ENCODE data around the gene SLC6A5. TPM values are rescaled to one million over a fixed set of nuclear protein-coding genes. Genes with fewer than 3 reads are reported as not detected.
"Not testable (repeated sequence)": the region's sequence is repeated elsewhere in the genome, so short reads cannot be mapped to it uniquely, and the experiment has no call there.

SLC6A5 gene
- not detected for total RNA-seq
- long read RNA-seq, result 0 reads

- intact Hi-C loops (cut with DNase I, micrococcal nuclease), result no loop called here
- no peak for ATAC-seq
- DNase-seq, result peak in 1 of 2 donors; percentile 21
These were observed at the start of gene SLC6A5 for GRCh38 chr11:20599221-20600019. SLC6A5 (plus strand) TSS chr11:20599608; CDS start chr11:20599673, 65 bp downstream.

GRCh38 chr11:20551096-20551495 is 48.3 kb upstream of the SLC6A5 start:
- no peak for ATAC-seq
- intact Hi-C loops (cut with DNase I, micrococcal nuclease), result no loop called here
- DNase-seq, result no peak

GRCh38 chr11:20555783-20556182 is 43.6 kb upstream of the SLC6A5 start:
- intact Hi-C loops (cut with DNase I, micrococcal nuclease), result no loop called here
- DNase-seq, result no peak
- ATAC-seq, result no peak

- intact Hi-C loops (cut with DNase I, micrococcal nuclease); ATAC-seq; DNase-seq: not testable (repeated sequence)
These were observed 43.0 kb upstream of the SLC6A5 start for GRCh38 chr11:20556396-20556795.

- DNase-seq (no peak), ATAC-seq (no peak)
- intact Hi-C loops (cut with DNase I, micrococcal nuclease), result no loop called here
These were observed 40.7 kb upstream of the SLC6A5 start for GRCh38 chr11:20558741-20559140.

GRCh38 chr11:20559523-20560300 is 39.7 kb upstream of the SLC6A5 start:
- intact Hi-C loops (cut with DNase I, micrococcal nuclease), result no loop called here
- DNase-seq (no peak), ATAC-seq (no peak)

GRCh38 chr11:20561915-20562314 is 37.5 kb upstream of the SLC6A5 start:
- DNase-seq (no peak), ATAC-seq (no peak)
- intact Hi-C loops (cut with DNase I, micrococcal nuclease), result no loop called here

- intact Hi-C loops (cut with DNase I, micrococcal nuclease), result no loop called here
- DNase-seq, result no peak
- ATAC-seq, result no peak
These were observed 35.5 kb upstream of the SLC6A5 start for GRCh38 chr11:20563866-20564265.

GRCh38 chr11:20564846-20565635 is 34.4 kb upstream of the SLC6A5 start:
- ATAC-seq (no peak), DNase-seq (no peak)
- intact Hi-C loops (cut with DNase I, micrococcal nuclease), result no loop called here

GRCh38 chr11:20566115-20566514 is 33.3 kb upstream of the SLC6A5 start:
- ATAC-seq; intact Hi-C loops (cut with DNase I, micrococcal nuclease): not testable (repeated sequence)

GRCh38 chr11:20566591-20567434 is 32.6 kb upstream of the SLC6A5 start:
- no peak for ATAC-seq
- intact Hi-C loops (cut with DNase I, micrococcal nuclease), result no loop called here
- DNase-seq, result no peak

More at GRCh38 chr11:20566115-20566514, 33.3 kb upstream of the SLC6A5 start:
- DNase-seq, result not testable (repeated sequence)

- intact Hi-C loops (cut with DNase I, micrococcal nuclease); DNase-seq: not testable (repeated sequence)
These were observed 19.7 kb upstream of the SLC6A5 start for GRCh38 chr11:20579725-20580124.

GRCh38 chr11:20583201-20583600 is 16.2 kb upstream of the SLC6A5 start:
- DNase-seq, result no peak
- no peak for ATAC-seq
- intact Hi-C loops (cut with DNase I, micrococcal nuclease), result no loop called here

More at GRCh38 chr11:20579725-20580124, 19.7 kb upstream of the SLC6A5 start:
- ATAC-seq, result not testable (repeated sequence)

- DNase-seq (no peak), ATAC-seq (no peak)
- intact Hi-C loops (cut with DNase I, micrococcal nuclease), result no loop called here
These were observed 15.2 kb upstream of the SLC6A5 start for GRCh38 chr11:20584093-20584774.

GRCh38 chr11:20589796-20590195 is 9.6 kb upstream of the SLC6A5 start:
- DNase-seq, result no peak
- intact Hi-C loops (cut with DNase I, micrococcal nuclease), result no loop called here

GRCh38 chr11:20590381-20590780 is 9.0 kb upstream of the SLC6A5 start:
- no peak for DNase-seq
- no peak for ATAC-seq
- intact Hi-C loops (cut with DNase I, micrococcal nuclease), result no loop called here

More at GRCh38 chr11:20589796-20590195, 9.6 kb upstream of the SLC6A5 start:
- no peak for ATAC-seq

GRCh38 chr11:20592741-20593140 is 6.7 kb upstream of the SLC6A5 start:
- DNase-seq (no peak), ATAC-seq (no peak)
- intact Hi-C loops (cut with DNase I, micrococcal nuclease), result no loop called here

All from left colon (tissue), 2 donors.